GM19324 (cell line): ENCODE data around the gene SERGEF.
"Not testable (repeated sequence)": the region's sequence is repeated elsewhere in the genome, so short reads cannot be mapped to it uniquely, and the experiment has no call there.

Source experiments
- ATAC-seq: cut with Tn5 transposase; IDR thresholded peaks from one replicate; pipeline ENCODE4 v1.9.1; 2021; ENCODE audit warnings: mild to moderate bottlenecking, moderate library complexity; ENCODE audit not compliant: unreplicated experiment, low FRiP score

Gene SERGEF

DNA sequence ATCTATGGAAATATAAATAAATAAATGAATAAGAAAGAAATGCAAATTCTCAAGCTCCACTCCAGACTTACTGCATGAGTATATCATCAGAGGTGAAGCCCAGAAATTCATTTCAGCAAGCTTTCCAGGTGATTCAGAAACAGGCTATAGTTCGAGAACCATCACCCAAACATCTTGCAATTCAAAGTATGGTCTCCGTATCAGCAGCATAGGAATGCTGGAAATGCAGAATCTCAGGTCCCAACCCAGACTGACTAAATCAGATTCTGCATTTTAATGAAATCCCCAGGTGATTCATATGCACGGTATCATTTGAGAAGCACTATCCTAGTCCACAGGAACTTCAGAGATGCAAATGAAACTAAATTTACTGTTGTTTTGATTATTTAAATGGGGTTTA, 95.3 kb downstream of the SERGEF start:
- ATAC-seq, result no peak

- no peak for ATAC-seq
These were observed 97.2 kb downstream of the SERGEF start for GRCh38 chr11:17915500-17916143.

DNA sequence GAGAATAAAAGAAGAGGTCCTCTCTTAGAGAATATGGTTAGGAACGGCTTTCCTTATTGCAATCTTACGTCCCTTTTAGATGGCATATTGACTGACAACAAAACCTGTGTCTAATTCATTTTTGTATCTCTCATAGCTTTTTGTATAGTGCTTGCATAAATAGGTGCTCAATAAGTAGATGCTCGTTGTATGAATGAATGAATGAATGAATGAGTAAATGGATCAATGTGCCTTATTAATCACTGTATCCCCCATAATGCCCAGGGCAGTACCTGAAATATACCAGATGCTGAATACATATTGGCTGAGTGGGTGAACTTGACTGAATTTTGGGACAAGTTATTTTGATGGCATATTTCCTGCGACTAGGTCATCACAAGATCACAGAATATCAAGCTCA, 97.9 kb downstream of the SERGEF start:
- ATAC-seq, result no peak

DNA sequence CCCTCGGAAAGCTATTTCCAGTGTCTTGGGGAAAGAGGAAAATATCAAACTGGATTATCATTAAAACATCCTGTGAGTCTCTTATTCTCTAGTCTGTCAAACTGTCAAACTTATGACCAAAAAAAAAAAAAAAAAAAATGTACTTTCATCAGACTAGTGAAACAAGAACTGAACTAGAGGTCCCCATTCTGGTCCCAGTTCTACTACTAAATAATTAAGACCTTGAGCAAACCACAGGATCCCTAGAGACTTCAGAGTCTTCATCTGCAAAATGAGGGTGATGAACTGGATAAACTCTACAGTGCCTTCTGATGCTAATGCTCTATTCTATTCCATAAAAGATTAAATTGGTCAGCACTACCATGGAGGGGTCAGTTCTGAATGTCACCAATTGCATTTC, 105.8 kb downstream of the SERGEF start:
- ATAC-seq, result no peak

- no peak for ATAC-seq
These were observed 106.4 kb downstream of the SERGEF start for GRCh38 chr11:17906436-17906835.

DNA sequence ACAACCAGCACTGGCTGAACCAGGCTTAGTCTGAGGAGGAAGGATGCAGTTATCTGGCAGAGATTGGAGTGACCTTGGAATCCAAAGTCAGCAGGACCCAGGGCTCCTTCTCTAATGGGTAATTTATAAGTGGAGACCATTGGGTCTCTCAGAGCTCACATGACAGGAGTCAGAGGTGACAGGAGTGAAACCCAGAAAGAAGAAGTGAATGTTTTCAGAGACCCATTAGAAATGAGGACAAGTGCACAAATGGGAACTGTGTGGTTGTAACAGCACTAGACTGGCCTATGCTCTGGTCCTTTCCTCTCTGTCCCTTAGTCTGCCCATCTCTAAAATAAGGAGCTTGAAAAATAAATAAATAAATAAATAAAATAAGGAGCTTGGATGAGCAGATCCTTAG, 107.4 kb downstream of the SERGEF start:
- ATAC-seq, result peak; percentile 69

GRCh38 chr11:17901481-17901880, 111.4 kb downstream of the SERGEF start:
- ATAC-seq, result no peak

- no peak for ATAC-seq
These were observed 114.1 kb downstream of the SERGEF start for GRCh38 chr11:17898782-17899181.

DNA sequence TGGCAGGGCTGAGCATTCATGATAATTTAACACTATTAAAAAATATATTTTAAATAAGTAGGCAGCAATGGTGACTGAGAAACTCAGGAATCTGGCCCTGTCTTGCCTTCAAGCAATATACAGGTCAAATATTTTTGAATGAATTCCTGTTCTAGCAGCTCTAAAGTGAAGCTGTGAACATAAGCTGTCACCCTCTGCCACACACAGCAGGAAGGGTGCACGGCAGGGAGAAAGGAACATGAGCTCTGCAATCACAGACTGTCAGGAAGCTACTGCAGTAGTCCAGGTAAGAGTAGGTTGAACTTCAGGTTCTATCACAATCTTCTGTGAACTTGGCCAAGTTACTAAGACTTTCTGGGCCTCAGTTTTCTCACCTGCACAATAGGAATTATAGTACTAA, 114.8 kb downstream of the SERGEF start:
- ATAC-seq, result no peak

DNA sequence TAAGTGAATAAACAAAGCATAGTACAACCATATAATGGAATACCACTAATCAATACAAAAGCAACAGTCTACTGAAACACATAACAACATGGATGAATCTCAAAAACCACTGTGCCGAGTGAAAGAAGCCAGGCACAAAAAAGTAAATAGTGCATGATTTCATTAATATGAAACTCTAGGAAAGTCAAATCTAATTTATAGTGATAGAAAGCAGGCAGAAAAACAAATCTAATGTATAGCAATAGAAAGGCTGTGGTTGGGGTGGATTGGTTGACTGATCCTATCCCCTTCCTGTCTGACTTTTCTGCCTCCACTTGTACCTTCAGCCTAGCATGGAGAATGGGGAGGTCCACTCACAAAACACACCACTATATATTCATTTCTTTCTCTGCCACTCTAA, 115.4 kb downstream of the SERGEF start:
- ATAC-seq, result no peak

DNA sequence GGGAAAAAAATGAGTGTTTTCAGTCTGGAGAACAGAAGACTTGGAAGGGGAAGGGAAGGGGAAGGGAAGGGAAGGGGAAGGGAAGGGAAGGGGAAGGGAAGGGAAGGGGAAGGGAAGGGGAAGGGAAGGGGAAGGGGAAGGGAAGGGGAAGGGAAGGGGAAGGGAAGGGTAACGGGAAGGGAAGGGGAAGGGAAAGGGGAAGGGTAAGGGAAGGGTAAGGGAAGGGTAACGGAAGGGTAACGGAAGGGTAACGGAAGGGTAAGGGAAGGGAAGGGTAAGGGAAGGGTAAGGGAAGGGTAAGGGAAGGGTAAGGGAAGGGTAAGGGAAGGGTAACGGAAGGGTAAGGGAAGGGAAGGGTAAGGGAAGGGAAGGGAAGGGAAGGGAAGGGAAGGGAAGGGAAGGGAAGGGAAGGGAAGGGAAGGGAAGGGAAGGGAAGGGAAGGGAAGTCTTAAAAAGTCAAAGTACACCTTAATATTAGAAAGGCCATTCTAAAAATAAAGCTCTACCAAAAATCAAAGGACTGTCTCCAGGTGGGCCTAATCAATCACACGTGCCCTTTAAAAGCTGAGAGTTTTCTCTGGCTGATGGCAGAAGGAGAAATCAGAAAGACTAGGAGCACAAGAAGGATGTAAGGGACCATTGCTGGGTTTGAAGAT, 116.2 kb downstream of the SERGEF start:
- ATAC-seq, result not testable (repeated sequence)

GRCh38 chr11:17894929-17895658, 117.8 kb downstream of the SERGEF start:
- ATAC-seq, result no peak

GRCh38 chr11:17892409-17892808, 120.4 kb downstream of the SERGEF start:
- no peak for ATAC-seq

DNA sequence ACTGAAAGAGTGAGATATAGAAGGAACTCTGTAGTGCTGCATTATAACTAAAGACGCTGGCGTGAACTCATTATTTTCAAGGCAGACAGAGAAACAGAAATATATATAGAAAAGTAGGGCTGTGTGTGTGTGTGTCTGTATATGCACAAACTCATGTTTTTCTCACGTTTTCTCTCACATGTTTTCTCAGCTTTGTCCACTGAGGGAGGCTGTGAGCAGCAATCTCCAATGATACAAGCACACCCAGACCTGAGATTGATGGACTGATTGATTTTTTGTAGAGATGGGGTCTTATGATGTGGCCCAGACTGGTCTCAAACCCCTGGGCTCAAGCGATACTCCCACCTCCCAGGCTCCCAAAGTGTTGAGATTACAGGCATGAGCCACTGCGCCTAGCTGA, 122.5 kb downstream of the SERGEF start:
- no peak for ATAC-seq

GRCh38 chr11:17887779-17888178, 125.1 kb downstream of the SERGEF start:
- no peak for ATAC-seq

DNA sequence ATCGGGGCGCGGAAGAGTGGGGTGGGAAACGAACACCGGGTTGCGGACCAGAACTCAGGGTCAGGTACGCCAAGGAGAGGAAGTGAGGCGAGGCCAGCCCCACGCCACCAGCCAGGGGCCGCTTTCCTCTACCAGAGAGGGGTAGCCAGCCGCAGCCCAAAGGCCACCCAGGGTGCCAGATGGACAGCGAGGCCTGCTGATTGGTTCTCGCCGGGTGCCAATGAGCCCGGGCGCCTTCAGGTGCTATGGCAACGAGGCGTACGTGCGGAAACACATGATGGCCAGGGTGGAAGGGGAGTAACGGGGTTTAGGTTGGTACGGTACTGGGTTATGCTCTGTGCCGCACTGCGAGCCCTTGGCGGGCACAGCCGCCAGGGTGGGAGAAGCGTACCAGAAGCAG, 128.9 kb downstream of the SERGEF start:
- ATAC-seq, result no peak

DNA sequence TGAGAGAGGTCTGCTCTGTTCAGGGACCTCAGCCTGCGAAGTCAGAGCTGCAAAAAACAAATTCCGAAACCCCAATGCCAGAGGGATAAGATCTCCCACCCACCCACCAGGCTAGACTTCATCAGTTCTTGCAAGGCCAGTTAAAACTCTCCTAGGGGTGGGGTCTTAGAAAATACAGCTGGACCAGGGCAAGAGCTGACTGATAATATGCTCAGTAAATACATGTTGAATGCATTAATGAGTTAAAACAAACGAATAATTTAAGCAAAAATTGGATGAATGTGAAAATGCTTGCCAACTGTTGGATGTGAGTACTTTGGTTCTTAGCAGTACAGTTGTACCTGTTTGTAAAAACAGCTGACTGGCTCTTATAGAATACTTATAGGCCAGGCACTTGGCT, 129.8 kb downstream of the SERGEF start:
- ATAC-seq, result no peak

DNA sequence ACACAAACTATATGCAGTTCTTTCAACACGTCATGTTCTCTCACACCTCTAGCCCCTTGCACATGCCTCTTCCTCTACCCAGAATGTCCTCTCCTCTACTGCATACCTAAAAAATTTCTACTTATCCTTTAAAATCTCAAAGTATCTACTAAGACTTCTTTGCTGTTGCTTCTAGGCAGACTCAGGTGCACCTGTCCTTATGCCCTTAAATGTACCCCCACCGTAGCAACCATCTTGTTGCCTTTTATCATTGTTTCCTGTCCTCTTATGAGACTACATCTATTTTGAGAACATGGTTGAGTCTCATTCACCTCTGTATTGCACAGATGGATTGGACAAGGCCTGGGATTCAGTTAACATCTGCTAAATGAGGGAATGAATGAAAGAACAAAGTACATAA, 134.1 kb downstream of the SERGEF start:
- no peak for ATAC-seq

- ATAC-seq, result no peak
These were observed 135.0 kb downstream of the SERGEF start for GRCh38 chr11:17877886-17878285.

DNA sequence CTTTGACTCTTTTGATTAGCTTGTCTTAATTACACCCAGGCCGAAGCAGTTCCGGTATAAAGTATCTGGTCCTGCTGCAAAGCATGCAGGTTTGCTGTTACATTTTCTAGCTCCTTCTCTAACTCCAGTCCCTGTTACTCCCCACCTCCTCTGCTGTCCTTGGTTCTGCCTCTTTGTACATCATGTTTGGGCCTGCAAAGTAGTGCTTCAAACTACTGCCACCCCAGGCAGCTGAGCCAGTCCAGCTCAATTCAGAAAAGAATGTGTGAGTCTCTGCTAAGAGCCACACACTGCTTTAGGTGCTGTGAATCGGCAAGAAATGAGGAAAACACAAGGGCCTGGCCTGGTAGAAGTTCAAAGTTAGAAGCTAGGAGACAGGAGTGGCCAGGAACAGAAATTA, 136.0 kb downstream of the SERGEF start:
- ATAC-seq, result no peak

DNA sequence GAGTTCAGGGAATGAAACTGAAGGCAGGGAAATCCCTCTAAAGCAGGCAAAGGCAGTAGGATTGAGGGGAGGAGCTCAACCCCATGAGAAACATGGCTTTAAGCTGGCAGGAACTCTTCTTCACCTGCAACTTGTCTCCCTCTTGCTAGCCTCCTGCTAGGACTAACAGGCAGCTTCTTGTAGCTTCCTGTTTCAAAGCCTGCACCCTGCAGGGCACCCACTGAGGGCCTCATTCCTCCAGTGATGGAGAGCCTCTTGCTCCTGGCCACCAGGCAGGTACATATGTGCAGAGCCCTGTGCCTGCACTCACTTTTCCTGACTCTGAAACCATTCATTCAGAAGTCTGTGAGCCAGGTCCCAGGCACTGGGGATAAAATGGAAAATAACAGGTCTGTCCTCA, 137.0 kb downstream of the SERGEF start:
- ATAC-seq, result no peak

DNA sequence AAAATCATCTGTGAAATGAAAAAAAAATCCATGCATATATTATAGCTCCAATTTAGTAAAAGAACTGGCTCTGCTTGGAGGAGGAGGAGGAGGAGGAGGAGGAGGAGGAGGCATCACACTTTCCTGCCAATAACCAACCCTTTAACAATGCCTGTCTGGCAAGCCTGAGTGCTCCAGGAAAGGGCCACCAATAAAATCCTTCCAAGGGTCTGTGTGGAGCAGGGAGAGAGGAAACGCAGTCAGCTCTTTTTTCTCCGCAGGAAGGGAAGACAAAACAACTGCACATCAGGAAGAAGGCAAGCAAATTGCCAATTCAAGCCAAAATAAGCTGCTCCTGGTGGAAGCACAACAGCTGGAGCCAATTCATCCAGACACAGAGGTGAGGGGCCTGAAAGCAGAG, 139.3 kb downstream of the SERGEF start:
- ATAC-seq, result no peak
